Activated naive CD4-positive, alpha-beta T cell treated with anti-CD3 and anti-CD28 coated beads, Interleukin-2, amount 10 ng/mL, durations not matched to agents 7 days and 5 days (primary cell): ENCODE data around the gene TJP3.
"Not testable (repeated sequence)": the region's sequence is repeated elsewhere in the genome, so short reads cannot be mapped to it uniquely, and the experiment has no call there.

Source experiments
- CTCF ChIA-PET: fragments of 350-600 bp; sonication (Branson Sonifier 250); formaldehyde crosslinking; loops from one replicate; lab custom pipeline; 2021; ENCODE audit warnings: antibody characterized with exemption; lab: Charles Lee
- DNase-seq: peaks from one replicate; pipeline ENCODE4 v3.0.0-alpha.2; 2020
- H3K27ac Mint-ChIP-seq: one replicate; pipeline ENCODE4 v1.8.0; 2021; ENCODE audit warnings: mild to moderate bottlenecking, moderate library complexity, mixed read lengths
- H3K27me3 Mint-ChIP-seq: one replicate; pipeline ENCODE4 v1.8.0; 2021; ENCODE audit warnings: mild to moderate bottlenecking, mixed read lengths
- H3K36me3 Mint-ChIP-seq: one replicate; pipeline ENCODE4 v1.8.0; 2021; ENCODE audit warnings: mixed read lengths
- H3K4me1 Mint-ChIP-seq: one replicate; pipeline ENCODE4 v1.8.0; 2021; ENCODE audit warnings: mixed read lengths
- H3K4me3 Mint-ChIP-seq: one replicate; pipeline ENCODE4 v1.8.0; 2021; ENCODE audit warnings: mild to moderate bottlenecking, moderate library complexity, mixed read lengths
- H3K9me3 Mint-ChIP-seq: one replicate; pipeline ENCODE4 v1.8.0; 2021; ENCODE audit warnings: mixed read lengths

The TJP3 gene

GRCh38 chr19:3762501-3763459 lies 54.6 kb downstream of the TJP3 start, which contains the start of gene MRPL54:
Gene MRPL54 (plus strand): TSS chr19:3762682. CDS start chr19:3762701, 19 bp downstream.
- Mint-ChIP-seq H3K4me3 (peak within 1 kb of the TSS; percentile 96), H3K4me1 (peaks cover 50% of the 10 kb centered on the region)
- CTCF ChIA-PET: interaction anchor here (0.9 to 5.0 kb wide), 5 partner anchors 31 to 222 kb away, joined by 3 to 50 read pairs (median 3); partner anchors contain the start of gene EEF2

GRCh38 chr19:3765121-3765520 lies 56.9 kb downstream of the TJP3 start:
- peaks cover 24% of the 10 kb centered on the region for H3K36me3 Mint-ChIP-seq
- DNase-seq: no peak
- peaks cover 42% of the 10 kb centered on the region for H3K4me1 Mint-ChIP-seq
- H3K4me3 Mint-ChIP-seq: no peak overlapping the region
- CTCF ChIA-PET: interaction anchor here (5.0 kb wide), 1 partner anchor 55 kb away, joined by 50 read pairs; no protein-coding TSS in a partner anchor
- H3K9me3 Mint-ChIP-seq: no peaks in the 10 kb centered on the region
- H3K27ac Mint-ChIP-seq: no peak overlapping the region
- peaks cover 6% of the 10 kb centered on the region for H3K27me3 Mint-ChIP-seq

More at GRCh38 chr19:3762501-3763459, 54.6 kb downstream of the TJP3 start, which contains the start of gene MRPL54:
- Mint-ChIP-seq H3K27ac (peak within 1 kb of the TSS; percentile 100), H3K9me3 (no peaks in the 10 kb centered on the region), H3K36me3 (peaks cover 25% of the 10 kb centered on the region), H3K27me3 (peaks cover 6% of the 10 kb centered on the region)
- DNase-seq: peak; percentile 99

GRCh38 chr19:3765757-3766156 lies 57.6 kb downstream of the TJP3 start:
- H3K27ac Mint-ChIP-seq: not testable (repeated sequence)

GRCh38 chr19:3766520-3766919 lies 58.3 kb downstream of the TJP3 start:
- Mint-ChIP-seq H3K27ac (peak overlapping the region; percentile 85), H3K36me3 (peaks cover 21% of the 10 kb centered on the region), H3K4me1 (peaks cover 28% of the 10 kb centered on the region), H3K27me3 (peaks cover 6% of the 10 kb centered on the region), H3K4me3 (peak overlapping the region; percentile 67), H3K9me3 (no peaks in the 10 kb centered on the region)
- CTCF ChIA-PET: no interaction called here
- peak; percentile 45 for DNase-seq

More at GRCh38 chr19:3765757-3766156, 57.6 kb downstream of the TJP3 start:
- H3K4me3 Mint-ChIP-seq, DNase-seq, H3K9me3 Mint-ChIP-seq, H3K27me3 Mint-ChIP-seq, CTCF ChIA-PET: not testable (repeated sequence)
- Mint-ChIP-seq H3K36me3 (peaks cover 24% of the 10 kb centered on the region), H3K4me1 (peaks cover 36% of the 10 kb centered on the region)

GRCh38 chr19:3767050-3767449 lies 58.9 kb downstream of the TJP3 start:
- H3K27me3 Mint-ChIP-seq: peaks cover 6% of the 10 kb centered on the region
- H3K27ac Mint-ChIP-seq: peak overlapping the region; percentile 85
- peak overlapping the region; percentile 67 for H3K4me3 Mint-ChIP-seq
- CTCF ChIA-PET: interaction anchor here (0.7 to 0.9 kb wide), 2 partner anchors 17 to 51 kb away, joined by 3 read pairs; no protein-coding TSS in a partner anchor
- no peak for DNase-seq
- H3K4me1 Mint-ChIP-seq: peaks cover 24% of the 10 kb centered on the region
- H3K36me3 Mint-ChIP-seq: peaks cover 21% of the 10 kb centered on the region
- no peaks in the 10 kb centered on the region for H3K9me3 Mint-ChIP-seq

GRCh38 chr19:3768015-3768747 lies 60.0 kb downstream of the TJP3 start:
- Mint-ChIP-seq H3K4me3 (no peak overlapping the region), H3K9me3 (no peaks in the 10 kb centered on the region), H3K36me3 (peaks cover 16% of the 10 kb centered on the region), H3K27me3 (no peaks in the 10 kb centered on the region), H3K27ac (peak overlapping the region; percentile 14), H3K4me1 (peaks cover 18% of the 10 kb centered on the region)
- CTCF ChIA-PET: interaction anchor here (0.7 to 0.9 kb wide), 2 partner anchors 15 to 50 kb away, joined by 3 read pairs; no protein-coding TSS in a partner anchor
- no peak for DNase-seq

- H3K36me3 Mint-ChIP-seq: peaks cover 15% of the 10 kb centered on the region
- H3K4me1 Mint-ChIP-seq: peaks cover 16% of the 10 kb centered on the region
- peak overlapping the region; percentile 67 for H3K27ac Mint-ChIP-seq
- CTCF ChIA-PET: no interaction called here
- no peaks in the 10 kb centered on the region for H3K27me3 Mint-ChIP-seq
- no peaks in the 10 kb centered on the region for H3K9me3 Mint-ChIP-seq
- no peak for DNase-seq
- no peak overlapping the region for H3K4me3 Mint-ChIP-seq
These were observed 60.5 kb downstream of the TJP3 start for GRCh38 chr19:3768748-3769099.

GRCh38 chr19:3769494-3769893 lies 61.3 kb downstream of the TJP3 start:
- peaks cover 15% of the 10 kb centered on the region for H3K36me3 Mint-ChIP-seq
- no peak overlapping the region for H3K27ac Mint-ChIP-seq
- H3K4me3 Mint-ChIP-seq: no peak overlapping the region
- H3K9me3 Mint-ChIP-seq: no peaks in the 10 kb centered on the region
- no peak for DNase-seq
- CTCF ChIA-PET: no interaction called here
- peaks cover 16% of the 10 kb centered on the region for H3K4me1 Mint-ChIP-seq
- no peaks in the 10 kb centered on the region for H3K27me3 Mint-ChIP-seq

- DNase-seq: no peak
- H3K4me3 Mint-ChIP-seq: no peak overlapping the region
- H3K4me1 Mint-ChIP-seq: peaks cover 16% of the 10 kb centered on the region
- CTCF ChIA-PET: no interaction called here
- H3K27ac Mint-ChIP-seq: no peak overlapping the region
- no peaks in the 10 kb centered on the region for H3K9me3 Mint-ChIP-seq
- peaks cover 15% of the 10 kb centered on the region for H3K36me3 Mint-ChIP-seq
- H3K27me3 Mint-ChIP-seq: no peaks in the 10 kb centered on the region
These were observed 62.2 kb downstream of the TJP3 start for GRCh38 chr19:3770136-3770999.

- H3K27me3 Mint-ChIP-seq: no peaks in the 10 kb centered on the region
- H3K36me3 Mint-ChIP-seq: peaks cover 13% of the 10 kb centered on the region
- H3K4me3 Mint-ChIP-seq: no peak overlapping the region
- CTCF ChIA-PET: no interaction called here
- peaks cover 14% of the 10 kb centered on the region for H3K4me1 Mint-ChIP-seq
- no peak overlapping the region for H3K27ac Mint-ChIP-seq
- no peaks in the 10 kb centered on the region for H3K9me3 Mint-ChIP-seq
- no peak for DNase-seq
These were observed 63.1 kb downstream of the TJP3 start for GRCh38 chr19:3771000-3771905.

- CTCF ChIA-PET: no interaction called here
- Mint-ChIP-seq H3K9me3 (no peaks in the 10 kb centered on the region), H3K27me3 (no peaks in the 10 kb centered on the region), H3K36me3 (peaks cover 7% of the 10 kb centered on the region), H3K4me1 (peaks cover 7% of the 10 kb centered on the region), H3K4me3 (no peak within 1 kb of the TSS), H3K27ac (no peak within 1 kb of the TSS)
- DNase-seq: no peak
These were observed 63.8 kb downstream of the TJP3 start, which contains the start of gene RAX2 for GRCh38 chr19:3771906-3772455. Gene RAX2 (minus strand): TSS chr19:3772228. CDS start chr19:3771742, 486 bp downstream.

GRCh38 chr19:3773814-3774515 lies 65.8 kb downstream of the TJP3 start:
- CTCF ChIA-PET: no interaction called here

More at GRCh38 chr19:3773814-3774515, 65.8 kb downstream of the TJP3 start:
- H3K27ac Mint-ChIP-seq: no peak overlapping the region
- H3K4me3 Mint-ChIP-seq: no peak overlapping the region
- no peak for DNase-seq
- H3K27me3 Mint-ChIP-seq: no peaks in the 10 kb centered on the region
- H3K4me1 Mint-ChIP-seq: peaks cover under 1% of the 10 kb centered on the region
- no peaks in the 10 kb centered on the region for H3K9me3 Mint-ChIP-seq
- H3K36me3 Mint-ChIP-seq: peaks cover 3% of the 10 kb centered on the region
